ENCODE measurements around the gene FSD1.

Gene FSD1

GRCh38 chr19:4365341-4365740 is 60.9 kb downstream of the FSD1 start:
- H3K27ac ChIP-seq = no peak overlapping the region
- no peak for TF ChIP-seq CTCF (conservative IDR thresholded peaks at IDR 0.05)

- TF ChIP-seq CTCF (conservative IDR thresholded peaks at IDR 0.05) = no peak
- no peak overlapping the region for H3K27ac ChIP-seq
Observed at GRCh38 chr19:4365791-4366665, 61.6 kb downstream of the FSD1 start.

- no peak overlapping the region for H3K27ac ChIP-seq
Observed at GRCh38 chr19:4366666-4367335, 62.4 kb downstream of the FSD1 start.

GRCh38 chr19:4367336-4367723 is 62.9 kb downstream of the FSD1 start:
- H3K27ac ChIP-seq = no peak overlapping the region
- TF ChIP-seq CTCF (conservative IDR thresholded peaks at IDR 0.05) = no peak

More at GRCh38 chr19:4366666-4367335, 62.4 kb downstream of the FSD1 start:
- no peak for TF ChIP-seq CTCF (conservative IDR thresholded peaks at IDR 0.05)

- no peak for TF ChIP-seq CTCF (conservative IDR thresholded peaks at IDR 0.05)
- H3K27ac ChIP-seq = no peak overlapping the region
Observed at GRCh38 chr19:4367781-4368127, 63.4 kb downstream of the FSD1 start.

- H3K27ac ChIP-seq = no peak overlapping the region
- no peak for TF ChIP-seq CTCF (conservative IDR thresholded peaks at IDR 0.05)
Observed at GRCh38 chr19:4368128-4368820, 63.9 kb downstream of the FSD1 start.
